ENCODE data around the gene ACTN1.

Gene ACTN1

DNA sequence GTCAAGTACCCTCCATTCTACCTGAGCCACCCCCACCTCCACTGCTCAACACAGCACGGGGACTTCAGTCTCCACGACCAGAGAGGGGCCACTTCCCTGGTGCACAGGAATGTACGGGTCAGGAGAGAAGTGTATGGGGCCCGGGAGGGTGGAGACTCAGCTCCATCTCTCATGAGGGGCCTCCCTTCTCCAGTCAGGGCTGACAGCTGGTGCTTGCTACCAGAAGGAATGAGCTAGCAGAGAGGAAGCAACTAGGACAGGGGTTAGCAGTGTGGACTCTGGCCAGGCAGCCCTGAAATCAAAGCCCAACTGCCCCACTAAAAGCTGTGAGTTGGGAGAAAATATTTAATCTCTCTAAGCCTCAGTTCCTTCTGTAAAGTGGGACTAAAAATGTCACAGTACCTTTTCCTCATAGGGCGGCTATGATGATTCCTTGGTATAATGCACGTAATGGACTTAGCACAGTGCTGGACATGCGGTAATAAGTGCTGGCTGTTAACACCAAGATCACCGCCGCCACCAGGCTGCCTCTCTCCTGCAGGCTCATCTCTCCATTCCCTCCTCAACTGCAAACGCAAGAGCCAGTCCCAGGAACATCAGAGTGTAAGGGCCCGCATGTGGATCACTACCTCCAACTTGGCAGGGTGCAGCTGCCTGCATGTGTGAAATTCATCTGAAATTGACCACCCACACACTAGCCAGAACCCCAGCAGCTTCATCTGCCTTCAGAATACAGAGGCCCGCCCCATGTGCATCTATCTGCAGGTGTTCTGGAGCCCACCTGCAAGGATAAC lies 14.6 kb downstream of the ACTN1 start:
- no peak overlapping the region for H3K4me3 ChIP-seq (ENCODE audit: low read depth, low read length)
- DNase-seq (ENCODE audit: low read depth), result no peak
- TF ChIP-seq CTCF (IDR thresholded peaks at IDR 0.05; ENCODE audit: low read depth, low read length, missing control alignments), result no peak

GRCh38 chr14:68962681-68963080 lies 16.4 kb downstream of the ACTN1 start:
- DNase-seq (ENCODE audit: low read depth), result no peak
- H3K4me3 ChIP-seq (ENCODE audit: low read depth, low read length), result no peak overlapping the region
- no peak for TF ChIP-seq CTCF (IDR thresholded peaks at IDR 0.05; ENCODE audit: low read depth, low read length, missing control alignments)

GRCh38 chr14:68961781-68962584 lies 17.1 kb downstream of the ACTN1 start:
- no peak overlapping the region for H3K4me3 ChIP-seq (ENCODE audit: low read depth, low read length)
- TF ChIP-seq CTCF (IDR thresholded peaks at IDR 0.05; ENCODE audit: low read depth, low read length, missing control alignments), result no peak
- DNase-seq (ENCODE audit: low read depth), result no peak

- no peak for DNase-seq (ENCODE audit: low read depth)
- H3K4me3 ChIP-seq (ENCODE audit: low read depth, low read length), result no peak overlapping the region
- no peak for TF ChIP-seq CTCF (IDR thresholded peaks at IDR 0.05; ENCODE audit: low read depth, low read length, missing control alignments)
These were observed 17.7 kb downstream of the ACTN1 start for GRCh38 chr14:68961361-68961760.

DNA sequence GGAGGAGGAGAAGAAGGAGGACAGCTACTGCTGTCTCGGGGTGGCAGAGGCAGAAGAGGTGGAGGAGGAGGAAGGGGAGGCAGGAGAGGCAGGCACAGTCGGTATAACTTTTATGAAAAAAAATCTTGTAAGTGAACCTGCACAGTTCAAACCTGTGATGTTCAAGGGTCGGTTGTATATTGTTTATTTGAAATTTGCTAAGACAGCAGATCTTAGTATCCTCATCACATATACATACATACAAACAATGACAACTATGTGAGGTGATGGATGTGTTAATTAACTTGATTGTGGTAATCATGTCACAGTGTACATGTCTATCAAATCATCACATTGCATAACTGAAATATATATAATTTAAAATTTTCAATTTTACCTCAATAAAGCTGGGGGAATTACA lies 19.0 kb downstream of the ACTN1 start:
- no peak for DNase-seq (ENCODE audit: low read depth)
- no peak for TF ChIP-seq CTCF (IDR thresholded peaks at IDR 0.05; ENCODE audit: low read depth, low read length, missing control alignments)
- H3K4me3 ChIP-seq (ENCODE audit: low read depth, low read length), result no peak overlapping the region

DNA sequence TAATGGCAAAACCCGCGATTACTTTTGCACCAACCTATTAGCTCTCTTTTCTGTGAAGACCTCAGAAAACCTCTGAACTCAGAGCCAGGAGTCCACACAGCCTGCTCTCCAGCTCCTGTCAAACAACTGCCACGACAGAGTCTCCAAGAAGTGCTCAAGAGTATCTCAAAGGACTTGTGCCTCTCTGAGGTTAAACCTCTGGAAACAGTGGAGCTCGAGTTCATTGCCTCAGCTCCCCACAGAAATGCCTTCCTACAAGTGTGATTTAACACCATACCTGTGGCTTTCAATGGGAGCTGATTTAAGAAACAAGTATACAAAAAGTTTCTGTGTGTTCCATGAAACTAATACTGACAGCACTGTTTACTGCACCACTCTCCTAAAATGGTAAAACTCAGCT lies 20.1 kb downstream of the ACTN1 start:
- no peak for TF ChIP-seq CTCF (IDR thresholded peaks at IDR 0.05; ENCODE audit: low read depth, low read length, missing control alignments)
- DNase-seq (ENCODE audit: low read depth), result no peak
- no peak overlapping the region for H3K4me3 ChIP-seq (ENCODE audit: low read depth, low read length)

Measured in GM12864 (cell line).